Vagina (tissue), 2 donors: ENCODE results near the gene ZBTB20. TPM values are rescaled to one million over a fixed set of nuclear protein-coding genes. Genes with fewer than 3 reads are reported as not detected.

Experiments
- DNase-seq, 2 donors: peaks; one replicate each; pipeline ENCODE4 v3.0.0-alpha.2; 2017; ENCODE audit errors: extremely low spot score in 2 of 2
- H3K27ac ChIP-seq: fragments of 200-600 bp; sonication (generic); one replicate; pipeline ENCODE4 v1.5.1; 2019
- H3K27me3 ChIP-seq: fragments of 200-600 bp; sonication (generic); one replicate; pipeline ENCODE4 v1.5.1; 2019
- H3K36me3 ChIP-seq, 2 donors: fragments of 200-600 bp; sonication (generic); one replicate each; pipeline ENCODE4 v1.5.1; 2017 to 2019
- H3K4me1 ChIP-seq: fragments of 200-600 bp; sonication (generic); one replicate; pipeline ENCODE4 v1.5.1; 2019
- H3K4me3 ChIP-seq, 2 donors: fragments of 200-600 bp; sonication (generic); 1 replicate in 1 of 2; 2 replicates in 1 of 2; pipeline ENCODE4 v1.5.1; 2016 to 2019
- H3K9me3 ChIP-seq: fragments of 200-600 bp; sonication (generic); one replicate; pipeline ENCODE4 v1.5.1; 2019
- CTCF ChIP-seq, 3 experiments: fragments of 450-650 bp in 2 of 3; fragments of 200-600 bp in 1 of 3; sonication (generic) in 1 of 3; IDR thresholded peaks; one replicate each; pipeline ENCODE4 v1.5.1; 2017 to 2019; ENCODE audit warnings: antibody characterized with exemption in 3 of 3, mild to moderate bottlenecking in 2 of 3, moderate library complexity in 2 of 3
- POLR2A ChIP-seq, 2 donors: fragments of 450-650 bp; IDR thresholded peaks; one replicate each; pipeline ENCODE4 v1.6.1; 2017; ENCODE audit warnings: antibody characterized with exemption in 2 of 2, mild to moderate bottlenecking in 2 of 2, moderate library complexity in 2 of 2
- POLR2AphosphoS5 ChIP-seq, 2 donors: sonication (generic); formaldehyde crosslinking; IDR thresholded peaks; one replicate each; pipeline ENCODE4 v1.9.0; 2017; ENCODE audit warnings: antibody characterized with exemption in 2 of 2, mild to moderate bottlenecking in 2 of 2, low read depth in 1 of 2; ENCODE audit not compliant: insufficient read depth in 1 of 2
- intact Hi-C: fragments of 100-400 bp; cut with DNase I; formaldehyde crosslinking; loops from one replicate; pipeline ENCODE4 v1.15.1; 2023
- total RNA-seq: library from RNA; depleted of rRNA; stranded (reverse); fragments of >200 nt; gene quantifications from one replicate; pipeline ENCODE4 v1.2.3, GENCODE V29; 2016

The ZBTB20 gene
- total RNA-seq, 1 donor from 2014 or later, result 64.8 TPM

- H3K4me1 ChIP-seq, result no peaks in the 10 kb centered on the region
- no peaks in the 10 kb centered on the region for H3K9me3 ChIP-seq
- no peaks in the 10 kb centered on the region for H3K27me3 ChIP-seq
- no peak overlapping the region for H3K4me3 ChIP-seq
- H3K27ac ChIP-seq, result no peak overlapping the region
- intact Hi-C loops, result no loop called here
- peaks cover 0 to under 1% of the 10 kb centered on the region in 2 donors for H3K36me3 ChIP-seq
- TF ChIP-seq POLR2A (IDR thresholded peaks at IDR 0.05) (no peak), CTCF (IDR thresholded peaks at IDR 0.05) (no peak), POLR2AphosphoS5 (IDR thresholded peaks at IDR 0.05; ENCODE audit: insufficient read depth in 1 of 2, low read depth in 1 of 2) (no peak)
- no peak for DNase-seq
These were observed 790.6 kb downstream of the ZBTB20 start for GRCh38 chr3:114356525-114356924.

- Histone ChIP-seq H3K4me3 (no peak overlapping the region), H3K27me3 (no peaks in the 10 kb centered on the region), H3K9me3 (no peaks in the 10 kb centered on the region), H3K36me3 (peaks cover 0 to 5% of the 10 kb centered on the region in 2 donors), H3K4me1 (no peaks in the 10 kb centered on the region), H3K27ac (no peak overlapping the region)
- DNase-seq, result no peak
- intact Hi-C loops, result no loop called here
- TF ChIP-seq POLR2AphosphoS5 (IDR thresholded peaks at IDR 0.05; ENCODE audit: insufficient read depth in 1 of 2, low read depth in 1 of 2) (no peak), CTCF (IDR thresholded peaks at IDR 0.05) (no peak), POLR2A (IDR thresholded peaks at IDR 0.05) (no peak)
These were observed 791.0 kb downstream of the ZBTB20 start for GRCh38 chr3:114356066-114356465.

GRCh38 chr3:114355653-114356052 is 791.4 kb downstream of the ZBTB20 start:
- Histone ChIP-seq H3K9me3 (no peaks in the 10 kb centered on the region), H3K4me1 (no peaks in the 10 kb centered on the region), H3K4me3 (no peak overlapping the region), H3K27me3 (no peaks in the 10 kb centered on the region), H3K27ac (no peak overlapping the region), H3K36me3 (peaks cover 0 to 9% of the 10 kb centered on the region in 2 donors)
- TF ChIP-seq POLR2A (IDR thresholded peaks at IDR 0.05) (no peak), CTCF (IDR thresholded peaks at IDR 0.05) (no peak), POLR2AphosphoS5 (IDR thresholded peaks at IDR 0.05; ENCODE audit: insufficient read depth in 1 of 2, low read depth in 1 of 2) (no peak)
- DNase-seq, result no peak
- intact Hi-C loops, result no loop called here

- peaks cover 0 to 20% of the 10 kb centered on the region in 2 donors for H3K36me3 ChIP-seq
- no peak for DNase-seq
- no peak overlapping the region for H3K4me3 ChIP-seq
- no peaks in the 10 kb centered on the region for H3K27me3 ChIP-seq
- H3K9me3 ChIP-seq, result no peaks in the 10 kb centered on the region
- H3K27ac ChIP-seq, result no peak overlapping the region
- intact Hi-C loops, result no loop called here
- no peak for TF ChIP-seq POLR2AphosphoS5 (IDR thresholded peaks at IDR 0.05; ENCODE audit: insufficient read depth in 1 of 2, low read depth in 1 of 2)
- no peak for TF ChIP-seq POLR2A (IDR thresholded peaks at IDR 0.05)
- no peak for TF ChIP-seq CTCF (IDR thresholded peaks at IDR 0.05)
- no peaks in the 10 kb centered on the region for H3K4me1 ChIP-seq
These were observed 795.3 kb downstream of the ZBTB20 start for GRCh38 chr3:114351822-114352145.

- no peaks in the 10 kb centered on the region for H3K4me1 ChIP-seq
- no peaks in the 10 kb centered on the region for H3K9me3 ChIP-seq
- peaks cover 0 to 20% of the 10 kb centered on the region in 2 donors for H3K36me3 ChIP-seq
- TF ChIP-seq POLR2A (IDR thresholded peaks at IDR 0.05) (no peak), CTCF (IDR thresholded peaks at IDR 0.05) (no peak)
- DNase-seq, result no peak
- intact Hi-C loops, result no loop called here
- no peak overlapping the region for H3K27ac ChIP-seq
- H3K4me3 ChIP-seq, result no peak overlapping the region
- no peaks in the 10 kb centered on the region for H3K27me3 ChIP-seq
These were observed 795.8 kb downstream of the ZBTB20 start for GRCh38 chr3:114351123-114351821.
